Liver (tissue), 9 donors: Measurements from ENCODE around the gene DNA2. TPM values are rescaled to one million over a fixed set of nuclear protein-coding genes. Genes with fewer than 3 reads are reported as not detected.

Source experiments
- DNase-seq: peaks from one replicate; pipeline ENCODE4 v3.0.0-alpha.2; 2017; ENCODE audit warnings: low spot score
- H3K27ac ChIP-seq, 2 donors: one replicate each; pipeline ENCODE4 v1.7.0; 2013; ENCODE audit warnings: inconsistent platforms in 2 of 2, low read length in 2 of 2, control low read depth in 1 of 2, low read depth in 1 of 2, mild to moderate bottlenecking in 1 of 2
- H3K27me3 ChIP-seq, 4 donors: one replicate each; pipeline versions ENCODE4 v1.6.1 to v1.7.0; 2013; ENCODE audit warnings: low read length in 3 of 4, inconsistent platforms in 1 of 4, mild to moderate bottlenecking in 1 of 4, moderate library complexity in 1 of 4; ENCODE audit not compliant: control insufficient read depth in 4 of 4, insufficient read depth in 4 of 4
- H3K36me3 ChIP-seq, 4 donors: one replicate each; pipeline versions ENCODE4 v1.6.1 to v1.7.0; 2013; ENCODE audit warnings: low read length in 3 of 4, mild to moderate bottlenecking in 3 of 4, low read depth in 1 of 4, moderate library complexity in 1 of 4; ENCODE audit not compliant: control insufficient read depth in 4 of 4, insufficient read depth in 3 of 4
- H3K4me1 ChIP-seq, 4 donors: one replicate each; pipeline versions ENCODE4 v1.6.1 to v1.7.0; 2013; ENCODE audit warnings: low read length in 3 of 4, mild to moderate bottlenecking in 3 of 4, moderate library complexity in 1 of 4; ENCODE audit not compliant: control insufficient read depth in 4 of 4, insufficient read depth in 4 of 4
- H3K4me3 ChIP-seq, 3 donors: one replicate each; pipeline versions ENCODE4 v1.6.1 to v1.7.0; 2013; ENCODE audit warnings: low read length in 3 of 3, control low read depth in 1 of 3, low read depth in 1 of 3, mild to moderate bottlenecking in 1 of 3
- H3K9ac ChIP-seq, 2 donors: one replicate each; pipeline ENCODE4 v1.7.0; 2013; ENCODE audit warnings: low read length in 2 of 2, mild to moderate bottlenecking in 2 of 2, moderate library complexity in 2 of 2, control low read depth in 1 of 2, low read depth in 1 of 2
- H3K9me3 ChIP-seq, 4 donors: one replicate each; pipeline versions ENCODE4 v1.6.1 to v1.7.0; 2013; ENCODE audit warnings: low read length in 3 of 4; ENCODE audit not compliant: control insufficient read depth in 4 of 4
- EGR1 ChIP-seq, 2 donors: IDR thresholded peaks; 2 replicates each; pipeline ENCODE4 v1.6.1; 2016 to 2018; ENCODE audit warnings: antibody characterized with exemption in 2 of 2, low read depth in 2 of 2
- FOXA1 ChIP-seq: IDR thresholded peaks from 2 replicates; pipeline ENCODE4 v1.6.1; 2016; ENCODE audit warnings: antibody characterized with exemption
- FOXA2 ChIP-seq: IDR thresholded peaks from 2 replicates; pipeline ENCODE4 v1.6.1; 2016; ENCODE audit warnings: antibody characterized with exemption
- GABPA ChIP-seq, 2 donors: IDR thresholded peaks in 1 of 2; conservative IDR thresholded peaks in 1 of 2; 2 replicates each; pipeline ENCODE4 v1.6.1; 2016; ENCODE audit warnings: antibody characterized with exemption in 2 of 2, mild to moderate bottlenecking in 1 of 2, moderate library complexity in 1 of 2
- HNF4A ChIP-seq, 2 donors: conservative IDR thresholded peaks; 2 replicates each; pipeline ENCODE4 v1.6.1; 2016; ENCODE audit warnings: antibody characterized with exemption in 2 of 2, mild to moderate bottlenecking in 2 of 2
- JUND ChIP-seq, 2 donors: IDR thresholded peaks; 2 replicates each; pipeline ENCODE4 v1.6.1; 2016; ENCODE audit warnings: antibody characterized with exemption in 2 of 2
- MAX ChIP-seq: IDR thresholded peaks from 2 replicates; pipeline ENCODE4 v1.6.1; 2016; ENCODE audit warnings: antibody characterized with exemption
- NR2F2 ChIP-seq: IDR thresholded peaks from 2 replicates; pipeline ENCODE4 v1.6.1; 2016; ENCODE audit warnings: antibody characterized with exemption
- RAD21 ChIP-seq, 2 donors: IDR thresholded peaks; 2 replicates each; pipeline ENCODE4 v1.6.1; 2016; ENCODE audit warnings: antibody characterized with exemption in 2 of 2, mild to moderate bottlenecking in 2 of 2
- REST ChIP-seq: IDR thresholded peaks from 2 replicates; pipeline ENCODE4 v1.6.1; 2016; ENCODE audit warnings: antibody characterized with exemption, mild to moderate bottlenecking
- RXRA ChIP-seq, 2 donors: IDR thresholded peaks; 2 replicates each; pipeline ENCODE4 v1.6.1; 2017 to 2018; ENCODE audit warnings: antibody characterized with exemption in 2 of 2, mild to moderate bottlenecking in 1 of 2
- SP1 ChIP-seq: IDR thresholded peaks from 2 replicates; pipeline ENCODE4 v1.6.1; 2018; ENCODE audit warnings: antibody characterized with exemption, mild to moderate bottlenecking
- TAF1 ChIP-seq: conservative IDR thresholded peaks from 2 replicates; pipeline ENCODE4 v1.6.1; 2016; ENCODE audit warnings: antibody characterized with exemption, mild to moderate bottlenecking
- YY1 ChIP-seq: IDR thresholded peaks from 2 replicates; pipeline ENCODE4 v1.6.1; 2016; ENCODE audit warnings: antibody characterized with exemption, mild to moderate bottlenecking
- WGBS: extraction: QIAGEN DNeasy Blood & Tissue Kit; methylation state at CpG from one replicate; pipeline ENCODE4 v1.1.7; 2013; 5-methylcytosine and 5-hydroxymethylcytosine counted together
- polyA plus RNA-seq, 2 donors: library from polyadenylated mRNA; stranded (reverse) in 1 of 2; unstranded in 1 of 2; fragments of 200-250 nt in 1 of 2; fragments of >200 nt in 1 of 2; fragmentation: Nextera tagmentation in 1 of 2; extraction: Ambion mirVana in 1 of 2; gene quantifications; one replicate each; pipeline versions ENCODE4 v1.2.1 to v1.2.3, GENCODE V29; 2013 to 2015
- total RNA-seq, 2 donors: library from RNA; depleted of rRNA; stranded (reverse); fragments of >200 nt; gene quantifications; one replicate each; pipeline ENCODE4 v1.2.3, GENCODE V29; 2014
- TF ChIP-seq, protein P1 (sequence below): IDR thresholded peaks from 2 replicates; pipeline ENCODE4 v1.6.1; 2016; ENCODE audit warnings: antibody characterized with exemption
- donor health status: healthy.
- donor health status: healthy.
- donor health status: healthy.
- donor health status: healthy.
- donor health status: healthy.

DNA2 gene
- total and polyA plus RNA-seq, 4 donors, result 0.50 to 17.5 (median 4.3) TPM

- Histone ChIP-seq H3K27me3 (no peaks in the 10 kb centered on the region), H3K4me1 (no peaks in the 10 kb centered on the region), H3K4me3 (no peak overlapping the region), H3K9ac (no peak overlapping the region), H3K36me3 (peaks cover 0 to 7% (median 2%) of the 10 kb centered on the region in 4 donors), H3K9me3 (no peaks in the 10 kb centered on the region), H3K27ac (no peak overlapping the region)
- TF ChIP-seq EGR1 (IDR thresholded peaks at IDR 0.05; ENCODE audit: low read depth in 2 of 2) (no peak), NR2F2 (no peak), GABPA (IDR thresholded peaks at IDR 0.05 in 1 of 2, conservative IDR thresholded peaks at IDR 0.05 in 1 of 2) (no peak), MAX (no peak), FOXA1 (no peak), YY1 (no peak), RAD21 (IDR thresholded peaks at IDR 0.05) (no peak), TAF1 (no peak)
- TF ChIP-seq, protein P1, sequence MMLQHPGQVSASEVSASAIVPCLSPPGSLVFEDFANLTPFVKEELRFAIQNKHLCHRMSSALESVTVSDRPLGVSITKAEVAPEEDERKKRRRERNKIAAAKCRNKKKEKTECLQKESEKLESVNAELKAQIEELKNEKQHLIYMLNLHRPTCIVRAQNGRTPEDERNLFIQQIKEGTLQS, result no peak
- WGBS, result 94% methylated on average over 3 of the region's 3 CpGs
- DNase-seq, result no peak
These were observed 30.9 kb downstream of the DNA2 start for GRCh38 chr10:68440898-68441297.

GRCh38 chr10:68435803-68436202, 36.0 kb downstream of the DNA2 start:
- DNase-seq, result no peak
- no peaks in the 10 kb centered on the region for H3K27me3 ChIP-seq
- no peak overlapping the region for H3K27ac ChIP-seq
- peaks cover 0 to 3% (median 1%) of the 10 kb centered on the region in 4 donors for H3K36me3 ChIP-seq
- H3K4me1 ChIP-seq, result no peaks in the 10 kb centered on the region
- no peak overlapping the region for H3K4me3 ChIP-seq
- TF ChIP-seq NR2F2 (no peak), FOXA2 (no peak), GABPA (IDR thresholded peaks at IDR 0.05 in 1 of 2, conservative IDR thresholded peaks at IDR 0.05 in 1 of 2) (no peak), HNF4A (conservative IDR thresholded peaks at IDR 0.05) (no peak), RXRA (IDR thresholded peaks at IDR 0.05) (no peak), SP1 (no peak), YY1 (no peak), RAD21 (IDR thresholded peaks at IDR 0.05) (no peak), JUND (IDR thresholded peaks at IDR 0.05) (no peak)
- TF ChIP-seq, protein P1, result no peak
- H3K9me3 ChIP-seq, result no peaks in the 10 kb centered on the region
- no peak overlapping the region for H3K9ac ChIP-seq

DNA sequence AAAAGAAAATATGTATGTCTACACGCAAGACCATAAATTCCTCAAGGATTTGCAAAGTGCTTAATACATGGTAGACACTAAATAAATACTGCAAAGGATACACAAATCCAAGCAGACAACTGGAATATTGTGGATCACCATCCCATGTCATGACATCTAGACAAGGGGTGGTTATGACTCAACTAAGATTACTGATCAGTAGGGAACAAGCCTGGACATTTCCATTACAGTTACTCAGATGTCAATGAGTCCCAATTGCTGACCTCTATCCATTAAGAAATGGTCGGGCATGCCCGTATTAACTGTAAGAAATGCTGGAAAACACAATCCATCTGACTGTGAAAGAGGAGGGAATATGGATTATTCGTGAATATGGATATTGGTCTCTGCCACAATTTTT, 37.1 kb downstream of the DNA2 start:
- Histone ChIP-seq H3K36me3 (peaks cover 0 to 3% (median 1%) of the 10 kb centered on the region in 4 donors), H3K4me1 (no peaks in the 10 kb centered on the region), H3K9ac (no peak overlapping the region), H3K27me3 (no peaks in the 10 kb centered on the region), H3K4me3 (no peak overlapping the region), H3K27ac (no peak overlapping the region), H3K9me3 (no peaks in the 10 kb centered on the region)
- no peak for TF ChIP-seq HNF4A (conservative IDR thresholded peaks at IDR 0.05)
- TF ChIP-seq EGR1 (IDR thresholded peaks at IDR 0.05; ENCODE audit: low read depth in 2 of 2), result no peak
- no peak for TF ChIP-seq FOXA1
- TF ChIP-seq RXRA (IDR thresholded peaks at IDR 0.05), result no peak
- no peak for TF ChIP-seq FOXA2
- TF ChIP-seq JUND (IDR thresholded peaks at IDR 0.05), result no peak
- no peak for TF ChIP-seq REST
- TF ChIP-seq TAF1, result no peak
- TF ChIP-seq, protein P1, result no peak
- TF ChIP-seq SP1, result no peak
- no peak for DNase-seq
- WGBS, result 99% methylated on average over 4 of the region's 4 CpGs
